GM21737 (cell line): ENCODE measurements around the gene TRAPPC14.
A peak's percentile ranks its signal among the peaks of the same experiment; 100 is the strongest.
"Not testable (repeated sequence)": the region's sequence is repeated elsewhere in the genome, so short reads cannot be mapped to it uniquely, and the experiment has no call there.

Experiments used
- ATAC-seq: cut with Tn5 transposase; IDR thresholded peaks from one replicate; pipeline ENCODE4 v1.9.1; 2021; ENCODE audit warnings: mild to moderate bottlenecking, moderate library complexity; ENCODE audit not compliant: unreplicated experiment

The TRAPPC14 gene

DNA sequence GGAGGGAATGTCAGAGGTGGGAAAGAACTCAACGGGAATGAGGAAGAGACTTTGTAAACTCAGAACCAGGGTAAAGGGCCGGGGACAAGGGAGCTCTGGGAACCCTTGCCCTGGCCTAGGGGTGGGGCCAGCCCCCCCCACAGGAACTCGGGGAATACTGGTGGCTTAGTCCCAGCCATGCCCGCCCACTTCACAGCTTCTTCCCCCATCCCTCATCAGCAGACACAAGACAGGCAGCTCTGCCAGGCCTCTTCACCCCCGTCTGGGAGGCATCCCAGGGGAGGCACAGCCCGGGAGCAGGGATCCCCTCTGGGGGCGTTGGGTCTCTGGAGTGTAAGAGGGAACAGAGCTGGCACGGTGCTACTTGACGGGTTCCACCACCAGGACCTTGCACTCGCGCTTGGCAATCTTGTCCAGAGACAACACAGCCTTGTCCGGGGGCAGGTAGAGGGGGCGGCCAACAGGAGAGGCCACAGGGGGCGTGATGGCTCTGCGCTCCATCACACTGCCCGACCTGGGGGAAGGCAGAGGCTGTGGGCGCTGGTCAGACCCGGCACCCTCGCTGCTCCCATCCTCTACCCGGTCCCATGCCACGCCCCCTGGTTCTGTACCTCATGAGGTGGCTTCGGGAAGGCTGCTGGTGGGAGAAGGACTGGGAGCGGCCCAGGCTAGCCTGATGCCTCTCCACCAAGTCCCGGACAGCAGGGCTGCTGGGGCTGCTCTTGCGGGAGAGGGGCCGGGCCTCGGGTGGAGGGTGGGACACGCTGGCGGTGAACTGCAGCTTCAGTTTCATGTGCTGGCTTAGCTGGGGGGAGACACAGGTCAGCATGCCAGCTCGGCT, 3.7 kb downstream of the TRAPPC14 start:
- no peak for ATAC-seq

DNA sequence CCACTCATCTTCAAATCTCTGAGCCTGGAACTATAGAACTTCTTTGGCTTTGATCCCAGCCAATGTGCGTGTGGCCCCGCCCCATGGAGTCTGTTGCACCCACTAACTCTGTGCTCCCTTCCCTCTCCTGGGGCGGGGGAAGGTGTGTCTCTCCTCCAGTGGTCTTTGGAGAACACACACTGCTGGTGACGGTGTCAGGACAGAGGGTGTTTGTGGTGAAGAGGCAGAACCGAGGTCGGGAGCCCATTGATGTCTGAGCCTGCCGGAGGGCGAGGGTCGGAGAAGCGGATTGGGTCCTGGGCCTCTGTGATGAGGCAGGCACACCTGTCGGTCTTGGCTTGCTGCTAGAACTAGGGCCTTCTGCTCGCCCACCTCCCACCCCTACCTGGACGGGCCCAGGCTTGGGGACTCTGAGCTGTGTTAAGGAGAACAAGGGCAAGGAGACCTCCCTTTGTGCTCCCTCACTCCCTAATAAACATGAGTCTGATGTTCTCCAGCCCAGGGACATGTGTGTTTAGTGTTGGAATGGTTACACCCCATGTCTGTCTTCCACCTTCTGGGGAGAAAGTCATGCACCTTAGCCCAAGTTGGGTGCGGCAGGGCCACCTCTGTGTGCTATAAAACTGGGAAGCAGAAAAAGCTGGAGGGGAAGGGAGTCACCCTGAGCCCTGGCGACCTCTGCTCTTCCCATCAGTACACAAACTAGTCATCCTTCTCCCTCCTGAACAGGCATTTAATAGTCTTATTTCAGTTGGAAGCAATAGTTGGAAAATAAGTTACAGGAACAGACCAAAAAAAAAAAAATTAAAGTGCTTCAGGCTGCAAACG, 4.6 kb downstream of the TRAPPC14 start:
- no peak for ATAC-seq

DNA sequence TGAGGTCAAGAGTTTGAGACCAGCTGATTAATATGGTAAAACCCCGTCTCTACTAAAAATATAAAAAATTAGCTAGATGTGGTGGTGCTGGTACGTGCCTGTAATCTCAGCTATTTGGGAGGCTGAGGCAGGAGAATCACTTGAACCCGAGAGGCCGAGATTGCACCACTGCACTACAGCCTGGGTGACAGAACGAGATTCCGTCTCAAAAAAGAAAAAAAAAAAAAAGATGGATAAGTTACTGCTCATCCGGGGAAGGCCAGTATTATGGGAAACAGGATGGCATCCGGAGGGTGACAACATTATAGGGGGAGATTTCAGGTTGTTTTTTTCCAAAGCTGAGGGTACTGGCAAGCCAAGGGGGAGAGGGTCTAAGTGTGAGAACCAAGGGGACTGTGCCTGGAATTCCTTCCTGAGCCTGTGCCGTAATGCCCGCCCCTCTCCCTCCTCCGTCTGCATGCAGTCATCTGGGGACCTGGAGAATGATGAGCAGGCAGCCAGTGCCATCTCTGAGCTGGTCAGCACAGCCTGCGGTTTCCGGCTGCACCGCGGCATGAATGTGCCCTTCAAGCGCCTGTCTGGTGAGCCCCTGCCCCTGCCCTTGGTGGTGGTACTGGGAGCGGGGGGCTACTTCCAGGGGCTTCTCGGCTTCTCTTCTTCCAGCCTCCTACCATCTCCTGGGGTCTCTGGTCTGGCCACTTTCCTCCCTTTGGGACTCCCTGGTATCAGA, 5.4 kb downstream of the TRAPPC14 start:
- ATAC-seq: no peak

GRCh38 chr7:100152404-100152803, 6.1 kb downstream of the TRAPPC14 start:
- no peak for ATAC-seq

- ATAC-seq: peak; percentile 97
Observed at GRCh38 chr7:100148559-100149328, 9.8 kb downstream of the TRAPPC14 start, which contains the start of gene LAMTOR4. LAMTOR4 (plus strand) TSS chr7:100148918; CDS start chr7:100148973, 55 bp downstream.

GRCh38 chr7:100148225-100148558, 10.3 kb downstream of the TRAPPC14 start:
- no peak for ATAC-seq

DNA sequence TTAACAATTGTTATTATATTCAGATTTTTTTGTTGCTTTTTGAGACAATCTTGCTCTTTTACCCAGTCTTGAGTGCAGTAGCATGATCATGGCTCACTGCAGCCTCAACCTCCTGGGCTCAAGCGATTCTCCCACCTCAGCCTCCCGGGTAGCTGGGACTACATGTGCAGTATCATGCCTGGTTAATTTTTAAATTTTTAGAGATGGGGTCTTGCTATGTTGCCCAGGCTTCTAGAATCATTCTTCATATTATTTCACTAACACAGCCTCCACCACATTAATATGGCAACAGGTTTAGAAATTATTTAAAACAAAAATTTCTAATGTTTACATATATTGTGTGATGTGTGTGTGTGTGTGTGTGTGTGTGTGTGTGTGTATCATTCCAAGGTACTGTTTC, 11.2 kb downstream of the TRAPPC14 start:
- ATAC-seq: no peak

DNA sequence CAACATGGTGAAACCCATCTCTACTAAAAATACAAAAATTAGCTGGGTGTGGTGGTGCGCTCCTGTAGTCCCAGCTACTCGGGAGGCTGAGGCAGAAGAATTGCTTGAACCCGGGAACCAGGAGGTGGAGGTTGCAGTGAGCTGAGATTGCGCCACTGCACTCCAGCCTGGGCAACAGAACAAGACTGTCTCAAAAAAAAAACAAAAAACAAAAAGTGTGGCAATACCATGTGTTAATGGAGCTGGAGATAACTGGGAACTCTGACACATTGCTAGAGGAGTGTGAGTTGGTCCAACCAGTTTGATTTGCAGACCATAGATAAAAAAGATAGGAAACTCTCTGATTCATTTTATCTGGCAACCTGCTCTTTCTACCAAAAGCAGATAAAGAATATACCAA, 12.2 kb downstream of the TRAPPC14 start:
- ATAC-seq: not testable (repeated sequence)

DNA sequence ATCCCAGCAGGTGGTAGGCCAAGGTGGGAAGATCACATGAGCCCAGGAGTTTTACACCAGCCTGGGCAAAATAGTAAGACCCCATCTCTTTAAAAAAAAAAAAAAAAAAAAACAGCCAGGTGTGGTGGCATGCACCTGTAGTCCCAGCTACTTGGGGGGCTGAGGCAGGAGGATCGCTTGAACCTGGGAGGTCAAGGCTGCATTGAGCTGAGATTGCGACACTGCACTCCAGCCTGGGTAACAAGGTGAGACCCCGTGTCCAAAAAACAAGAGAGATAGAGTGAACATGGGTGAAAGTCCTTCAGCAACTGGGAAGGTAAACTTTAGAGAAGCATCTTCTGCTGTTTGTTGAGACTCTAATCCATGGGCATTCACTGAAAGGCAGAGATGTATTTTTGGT, 16.1 kb downstream of the TRAPPC14 start:
- no peak for ATAC-seq

DNA sequence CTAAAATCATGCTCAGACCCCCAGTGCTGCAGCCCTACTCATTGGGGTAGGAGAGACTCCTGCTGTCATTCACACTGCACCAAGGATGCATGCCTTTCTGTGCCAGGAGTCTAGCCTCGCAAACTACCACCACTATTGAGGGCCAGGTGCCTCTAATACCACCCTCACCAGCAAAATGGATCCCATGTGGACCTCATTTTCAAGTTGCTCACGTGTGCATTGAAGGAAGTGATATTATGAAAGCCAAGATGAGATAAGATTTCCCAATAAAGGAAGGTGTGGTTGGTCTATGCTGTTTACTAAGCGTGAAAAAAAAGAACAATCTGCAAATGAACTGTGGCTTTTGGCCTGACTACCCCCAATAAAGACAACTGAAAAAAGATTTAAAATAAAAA, 17.0 kb downstream of the TRAPPC14 start:
- ATAC-seq: no peak

GRCh38 chr7:100137851-100138760, 20.4 kb downstream of the TRAPPC14 start:
- no peak for ATAC-seq

DNA sequence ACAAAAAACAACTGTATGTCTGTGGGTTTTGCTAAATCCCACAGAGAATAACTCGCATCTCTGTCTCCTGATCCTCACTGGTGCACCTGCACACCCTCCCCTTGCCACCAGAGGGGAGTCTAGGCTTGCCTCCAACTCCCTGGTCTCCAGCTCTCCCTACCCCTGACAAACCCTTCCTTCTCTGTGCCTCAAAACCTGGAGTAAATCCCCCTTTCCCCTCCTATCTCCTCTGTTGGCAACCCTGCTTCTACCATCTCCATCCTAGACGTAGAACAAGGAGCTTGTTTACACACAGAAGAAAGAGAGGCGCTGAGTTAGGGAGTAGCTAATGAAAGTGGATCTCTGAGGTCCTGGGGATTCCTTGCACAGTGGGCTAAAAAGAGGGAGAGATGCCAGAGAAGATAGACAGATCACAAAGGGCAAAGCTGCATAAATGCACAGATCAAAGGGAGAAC, 25.8 kb downstream of the TRAPPC14 start:
- ATAC-seq: no peak

GRCh38 chr7:100132126-100132525, 26.4 kb downstream of the TRAPPC14 start:
- ATAC-seq: no peak

- no peak for ATAC-seq
Observed at GRCh38 chr7:100130608-100131453, 27.7 kb downstream of the TRAPPC14 start.

GRCh38 chr7:100130220-100130607, 28.3 kb downstream of the TRAPPC14 start:
- not testable (repeated sequence) for ATAC-seq

DNA sequence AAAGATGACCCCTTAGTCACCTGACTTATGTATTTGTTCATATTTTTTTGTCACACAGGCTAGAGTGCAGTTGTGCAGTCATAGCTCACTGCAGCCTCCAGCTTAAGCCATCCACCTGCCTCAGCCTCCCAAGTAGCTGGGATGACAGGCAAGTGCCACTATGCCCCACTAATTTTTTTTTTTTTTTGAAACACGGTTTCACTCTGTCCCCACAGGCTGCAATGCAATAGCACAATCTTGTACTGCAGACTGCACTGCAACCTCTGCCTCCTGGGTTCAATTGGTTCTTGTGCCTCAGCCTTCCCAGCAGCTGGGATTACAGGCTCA, 29.9 kb downstream of the TRAPPC14 start:
- ATAC-seq: no peak

DNA sequence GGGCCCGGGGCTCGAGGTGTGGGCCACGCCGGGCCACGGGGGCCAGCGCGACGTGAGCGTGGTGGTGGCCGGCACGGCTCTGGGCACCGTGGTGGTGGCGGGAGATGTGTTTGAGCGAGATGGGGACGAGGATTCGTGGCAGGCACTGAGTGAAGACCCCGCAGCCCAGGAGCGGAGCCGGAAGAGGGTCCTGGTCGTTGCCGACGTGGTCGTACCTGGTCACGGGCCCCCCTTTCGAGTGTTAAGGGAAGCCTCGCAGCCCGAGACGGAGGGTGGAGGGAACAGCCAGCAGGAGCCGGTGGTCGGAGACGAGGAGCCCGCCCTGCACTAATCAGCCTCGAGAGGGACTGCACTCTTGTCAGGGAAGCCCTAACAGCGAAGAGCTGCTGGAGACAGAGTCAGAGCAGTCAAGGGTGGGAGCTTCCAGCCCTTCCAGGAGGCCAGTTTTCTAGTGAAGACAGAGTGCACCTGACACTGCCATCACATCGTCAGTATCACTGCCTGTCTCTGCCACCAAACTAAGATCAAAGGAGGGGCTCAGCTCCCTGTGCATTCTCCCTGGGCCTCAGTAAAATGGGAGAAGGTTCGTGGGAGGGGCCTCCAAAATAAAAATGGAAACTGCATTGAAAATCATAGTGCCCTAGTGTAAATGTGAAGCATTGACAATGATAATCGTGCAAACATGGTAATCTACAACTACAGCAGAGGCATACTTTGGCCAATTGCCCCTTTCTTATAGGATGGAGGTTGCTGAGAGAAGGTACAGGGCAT, 30.5 kb downstream of the TRAPPC14 start:
- ATAC-seq: no peak
